ENCODE data around the gene C16orf74.

The C16orf74 gene

GRCh38 chr16:85718682-85719081 is 32.2 kb downstream of the C16orf74 start:
- no peak for DNase-seq (ENCODE audit: low read depth, low spot score)

GRCh38 chr16:85718153-85718477 is 32.8 kb downstream of the C16orf74 start:
- no peak for DNase-seq (ENCODE audit: low read depth, low spot score)

- DNase-seq (ENCODE audit: low read depth, low spot score) = no peak
Observed at GRCh38 chr16:85717393-85718152, 33.3 kb downstream of the C16orf74 start.

GRCh38 chr16:85716680-85717038 is 34.2 kb downstream of the C16orf74 start:
- no peak for DNase-seq (ENCODE audit: low read depth, low spot score)

- no peak for DNase-seq (ENCODE audit: low read depth, low spot score)
Observed at GRCh38 chr16:85716022-85716679, 34.7 kb downstream of the C16orf74 start.

GRCh38 chr16:85715169-85716021 is 35.5 kb downstream of the C16orf74 start:
- DNase-seq (ENCODE audit: low read depth, low spot score) = no peak

- no peak for DNase-seq (ENCODE audit: low read depth, low spot score)
Observed at GRCh38 chr16:85712801-85713200, 38.1 kb downstream of the C16orf74 start.

- no peak for DNase-seq (ENCODE audit: low read depth, low spot score)
Observed at GRCh38 chr16:85711982-85712587, 38.8 kb downstream of the C16orf74 start.

- no peak for DNase-seq (ENCODE audit: low read depth, low spot score)
Observed at GRCh38 chr16:85710732-85711131, 40.2 kb downstream of the C16orf74 start.

- no peak for DNase-seq (ENCODE audit: low read depth, low spot score)
Observed at GRCh38 chr16:85709766-85710585, 40.9 kb downstream of the C16orf74 start.

GRCh38 chr16:85708338-85708737 is 42.6 kb downstream of the C16orf74 start:
- DNase-seq (ENCODE audit: low read depth, low spot score) = no peak

- no peak for DNase-seq (ENCODE audit: low read depth, low spot score)
Observed at GRCh38 chr16:85707528-85708095, 43.3 kb downstream of the C16orf74 start.

GRCh38 chr16:85706449-85707034 is 44.4 kb downstream of the C16orf74 start:
- no peak for DNase-seq (ENCODE audit: low read depth, low spot score)

GRCh38 chr16:85704900-85705846 is 45.7 kb downstream of the C16orf74 start:
- DNase-seq (ENCODE audit: low read depth, low spot score) = no peak

- DNase-seq (ENCODE audit: low read depth, low spot score) = no peak
Observed at GRCh38 chr16:85704011-85704410, 46.9 kb downstream of the C16orf74 start.

- DNase-seq (ENCODE audit: low read depth, low spot score) = no peak
Observed at GRCh38 chr16:85699628-85700027, 51.3 kb downstream of the C16orf74 start.

GRCh38 chr16:85698935-85699558 is 51.8 kb downstream of the C16orf74 start:
- no peak for DNase-seq (ENCODE audit: low read depth, low spot score)

- DNase-seq (ENCODE audit: low read depth, low spot score) = no peak
Observed at GRCh38 chr16:85698459-85698891, 52.4 kb downstream of the C16orf74 start.

GRCh38 chr16:85697431-85697830 is 53.5 kb downstream of the C16orf74 start:
- no peak for DNase-seq (ENCODE audit: low read depth, low spot score)

Measured in brain pericyte (primary cell).